Hepatocyte (in vitro differentiated cells): ENCODE data around the gene RIMS1. TPM values are rescaled to one million over a fixed set of nuclear protein-coding genes. Genes with fewer than 3 reads are reported as not detected.

Experiments used
- DNase-seq: peaks from one replicate; pipeline ENCODE4 v3.0.0-alpha.2; 2016; ENCODE audit warnings: low spot score
- H2AFZ ChIP-seq: fragments of 200-600 bp; sonication (generic); 2 replicates; pipeline ENCODE4 v1.6.0; 2016; ENCODE audit warnings: antibody characterized with exemption, mild to moderate bottlenecking
- H3K27ac ChIP-seq: fragments of 200-600 bp; sonication (generic); 2 replicates; pipeline ENCODE4 v1.5.1; 2016; ENCODE audit warnings: mild to moderate bottlenecking
- H3K27me3 ChIP-seq: fragments of 200-600 bp; sonication (generic); 2 replicates; pipeline ENCODE4 v1.6.1; 2016
- H3K36me3 ChIP-seq: fragments of 200-600 bp; sonication (generic); replicated peaks from 2 replicates; pipeline ENCODE4 v1.5.1; 2016; ENCODE audit warnings: low read depth; ENCODE audit not compliant: insufficient read depth
- H3K4me1 ChIP-seq: fragments of 200-600 bp; sonication (generic); 2 replicates; pipeline ENCODE4 v1.5.1; 2016; ENCODE audit warnings: mild to moderate bottlenecking, moderate library complexity; ENCODE audit not compliant: insufficient read depth
- H3K4me2 ChIP-seq: fragments of 200-600 bp; sonication (generic); 2 replicates; pipeline ENCODE4 v1.6.0; 2016
- H3K4me3 ChIP-seq: fragments of 200-600 bp; sonication (generic); 2 replicates; pipeline ENCODE4 v1.5.1; 2016; ENCODE audit warnings: mild to moderate bottlenecking
- H3K79me2 ChIP-seq: fragments of 200-600 bp; sonication (generic); 2 replicates; pipeline ENCODE4 v1.6.0; 2017; ENCODE audit warnings: mild to moderate bottlenecking
- H3K9me2 ChIP-seq: fragments of 200-600 bp; sonication (generic); replicated peaks from 2 replicates; pipeline ENCODE4 v1.6.0; 2017; ENCODE audit warnings: mild to moderate bottlenecking; ENCODE audit not compliant: insufficient read depth
- H3K9me3 ChIP-seq: fragments of 200-600 bp; sonication (generic); 2 replicates; pipeline ENCODE4 v1.5.1; 2016; ENCODE audit warnings: low read depth, mild to moderate bottlenecking
- H4K20me1 ChIP-seq: fragments of 200-600 bp; sonication (generic); 2 replicates; pipeline ENCODE4 v1.6.0; 2016; ENCODE audit warnings: mild to moderate bottlenecking; ENCODE audit not compliant: insufficient read depth, poor library complexity, severe bottlenecking
- CTCF ChIP-seq: fragments of 200-600 bp; sonication (generic); IDR thresholded peaks from 2 replicates; pipeline ENCODE4 v1.5.1; 2016; ENCODE audit warnings: antibody characterized with exemption, mild to moderate bottlenecking; ENCODE audit not compliant: poor library complexity
- EZH2 ChIP-seq: fragments of 200-600 bp; sonication (generic); IDR thresholded peaks from 2 replicates; pipeline ENCODE4 v1.6.1; 2016; ENCODE audit warnings: antibody characterized with exemption, mild to moderate bottlenecking, borderline replicate concordance
- EZH2phosphoT487 ChIP-seq: fragments of 200-600 bp; sonication (generic); IDR thresholded peaks from one replicate; pipeline ENCODE4 v1.6.1; 2018; ENCODE audit warnings: antibody characterized with exemption, mild to moderate bottlenecking, low read depth, moderate library complexity; ENCODE audit not compliant: unreplicated experiment, severe bottlenecking
- WGBS: methylation state at CpG from one replicate; pipeline ENCODE4 v1.1.6; 2016; ENCODE audit warnings: low lambda C conversion rate; ENCODE audit errors: missing lambda C conversion rate; 5-methylcytosine and 5-hydroxymethylcytosine counted together
- polyA plus RNA-seq: library from polyadenylated mRNA; unstranded; fragments of >200 nt; fragmentation: Nextera tagmentation; extraction: Ambion mirVana; gene quantifications from 2 replicates; pipeline ENCODE4 v1.2.1, GENCODE V29; 2016
- total RNA-seq: library from RNA; depleted of rRNA; stranded (reverse); fragments of >200 nt; gene quantifications from 2 replicates; pipeline ENCODE4 v1.2.3, GENCODE V29; 2014

Gene RIMS1
- total and polyA plus RNA-seq, 2 experiments from 2014 or later: 0.45 to 5.5 TPM

DNA sequence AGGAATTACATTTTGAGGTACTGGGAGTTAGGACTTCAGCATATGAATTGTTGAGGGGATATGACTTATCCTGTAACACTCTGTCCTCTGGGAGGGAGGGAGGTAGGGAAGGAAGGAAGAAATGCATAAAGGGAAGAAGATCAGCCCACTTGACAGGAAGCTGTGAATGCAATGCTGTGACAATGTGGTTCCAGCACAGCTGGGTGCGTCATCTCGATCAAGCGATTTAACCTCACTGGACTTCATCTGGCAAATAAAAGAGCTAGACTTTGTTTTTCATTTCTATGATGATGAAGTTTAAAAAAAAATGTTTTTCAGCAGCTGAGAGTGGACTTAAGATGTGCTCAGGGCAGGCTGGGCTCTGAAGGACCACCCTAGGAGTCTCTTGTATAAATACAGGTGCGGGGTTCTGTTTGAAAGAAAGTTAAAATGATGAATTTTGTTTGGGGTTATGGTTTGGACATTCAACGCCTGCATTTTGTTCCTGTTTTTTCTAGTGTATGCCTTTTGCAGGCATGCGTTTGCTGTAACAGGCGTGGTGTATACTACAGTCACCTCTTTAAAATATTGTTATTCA lies 178.1 kb downstream of the RIMS1 start:
- Histone ChIP-seq H3K9me3 (no peaks in the 10 kb centered on the region), H3K4me1 (no peaks in the 10 kb centered on the region), H2AFZ (no peak overlapping the region), H3K79me2 (no peaks in the 10 kb centered on the region), H3K4me2 (no peak overlapping the region), H3K4me3 (no peak overlapping the region), H4K20me1 (no peaks in the 10 kb centered on the region), H3K27ac (no peak overlapping the region), H3K9me2 (no peaks in the 10 kb centered on the region), H3K36me3 (no peaks in the 10 kb centered on the region), H3K27me3 (no peaks in the 10 kb centered on the region)
- no peak for TF ChIP-seq EZH2
- no peak for TF ChIP-seq EZH2phosphoT487
- TF ChIP-seq CTCF: no peak
- DNase-seq: no peak
- WGBS: 81% methylated on average over 7 of the region's 7 CpGs

GRCh38 chr6:72078096-72078495 lies 191.7 kb downstream of the RIMS1 start:
- H3K27me3 ChIP-seq: no peaks in the 10 kb centered on the region
- H4K20me1 ChIP-seq: no peaks in the 10 kb centered on the region
- H3K36me3 ChIP-seq: no peaks in the 10 kb centered on the region
- no peaks in the 10 kb centered on the region for H3K79me2 ChIP-seq
- H3K4me2 ChIP-seq: no peak overlapping the region
- DNase-seq: no peak
- no peaks in the 10 kb centered on the region for H3K9me3 ChIP-seq
- no peak overlapping the region for H2AFZ ChIP-seq
- TF ChIP-seq EZH2 (no peak), EZH2phosphoT487 (no peak), CTCF (no peak)
- H3K4me1 ChIP-seq: no peaks in the 10 kb centered on the region
- no peak overlapping the region for H3K4me3 ChIP-seq
- H3K9me2 ChIP-seq: no peaks in the 10 kb centered on the region
- WGBS: 83% methylated on average over 1 of the region's 1 CpG
- H3K27ac ChIP-seq: no peak overlapping the region

DNA sequence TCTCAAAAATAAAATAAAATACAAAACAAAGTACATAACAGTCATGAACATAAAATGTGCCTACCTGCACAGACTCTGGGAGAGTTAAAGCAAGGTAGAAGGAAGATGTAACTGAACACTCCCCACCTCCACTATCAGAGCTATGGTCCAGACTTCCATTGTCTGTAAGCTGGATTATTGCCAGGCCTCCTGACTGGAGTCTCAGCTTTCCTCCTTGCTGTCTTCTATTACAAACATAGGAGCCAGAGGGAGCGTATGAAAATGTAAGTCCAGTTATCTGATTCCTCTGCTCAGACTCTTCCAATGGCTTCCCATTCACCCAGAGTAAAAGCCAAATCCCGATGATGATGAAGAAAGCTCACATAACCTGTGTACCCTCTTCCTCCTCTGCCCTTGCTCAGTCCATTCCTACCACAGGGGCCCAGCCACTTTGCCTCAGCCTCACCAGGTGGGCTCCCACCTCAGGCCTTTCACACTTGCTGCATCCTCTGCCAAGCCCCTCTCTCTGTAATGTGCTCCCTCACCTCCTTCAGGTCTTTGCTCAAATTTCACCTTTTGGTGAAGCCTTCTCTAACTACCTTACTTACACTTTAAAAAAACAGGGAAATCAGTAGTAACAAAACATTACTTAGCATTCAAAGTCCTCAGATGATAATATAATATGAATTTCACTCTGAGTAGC lies 194.1 kb downstream of the RIMS1 start:
- WGBS: 82% methylated on average over 2 of the region's 2 CpGs
- Histone ChIP-seq H4K20me1 (no peaks in the 10 kb centered on the region), H3K4me3 (no peak overlapping the region), H3K79me2 (no peaks in the 10 kb centered on the region), H3K9me2 (no peaks in the 10 kb centered on the region), H3K27me3 (no peaks in the 10 kb centered on the region), H3K27ac (no peak overlapping the region), H3K36me3 (no peaks in the 10 kb centered on the region), H2AFZ (no peak overlapping the region), H3K4me2 (no peak overlapping the region), H3K4me1 (no peaks in the 10 kb centered on the region), H3K9me3 (no peaks in the 10 kb centered on the region)
- no peak for DNase-seq
- TF ChIP-seq EZH2phosphoT487: no peak
- no peak for TF ChIP-seq CTCF
- no peak for TF ChIP-seq EZH2
